ENCODE results near the gene SATB1.

The SATB1 gene

GRCh38 chr3:18401300-18401961 lies 23.7 kb downstream of the SATB1 start:
- DNase-seq (ENCODE audit: low spot score), result no peak

DNA sequence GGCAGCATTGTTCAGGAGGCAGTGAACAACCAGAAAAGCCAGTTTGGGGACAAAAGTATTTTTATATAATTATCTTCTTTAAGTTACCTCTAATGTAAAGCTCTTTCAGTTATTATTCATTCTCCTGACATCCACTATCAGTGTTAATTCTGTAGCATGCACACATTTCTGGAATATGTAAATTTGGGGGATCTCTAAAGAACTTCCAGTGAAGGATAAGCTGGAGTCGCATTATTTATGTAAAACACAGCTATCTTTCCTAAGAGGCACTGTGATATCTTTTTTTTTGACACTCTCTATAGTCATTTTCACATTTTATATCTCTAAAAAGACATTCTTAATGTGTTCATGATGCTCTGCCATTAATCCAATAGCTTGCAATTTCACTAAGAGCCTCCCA lies 26.7 kb downstream of the SATB1 start:
- no peak for DNase-seq (ENCODE audit: low spot score)

DNA sequence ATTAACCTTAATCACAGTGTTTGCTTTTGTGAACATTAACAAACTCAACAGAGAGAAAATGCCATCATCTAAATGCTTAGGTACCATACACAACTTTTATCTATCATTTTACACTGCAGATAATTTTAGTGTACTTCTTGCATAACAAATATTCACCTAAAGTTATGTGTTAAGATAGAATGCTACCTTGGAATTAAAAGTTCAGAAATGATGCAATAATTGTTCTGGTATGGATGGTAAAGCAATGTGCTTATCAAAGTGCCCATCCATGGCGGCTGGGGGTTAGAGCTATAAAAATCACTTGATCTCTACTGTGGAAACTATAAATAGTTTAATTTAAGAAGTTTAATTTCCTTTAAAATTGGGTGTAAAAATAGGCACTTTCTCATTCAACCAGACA lies 28.7 kb downstream of the SATB1 start:
- no peak for DNase-seq (ENCODE audit: low spot score)

- DNase-seq (ENCODE audit: low spot score), result no peak
These were observed 30.6 kb downstream of the SATB1 start for GRCh38 chr3:18394384-18394995.

- no peak for DNase-seq (ENCODE audit: low spot score)
These were observed 31.2 kb downstream of the SATB1 start for GRCh38 chr3:18393906-18394305.

- no peak for DNase-seq (ENCODE audit: low spot score)
These were observed 35.0 kb downstream of the SATB1 start for GRCh38 chr3:18390024-18390660.

- DNase-seq (ENCODE audit: low spot score), result no peak
These were observed 35.9 kb downstream of the SATB1 start for GRCh38 chr3:18389108-18389733.

DNA sequence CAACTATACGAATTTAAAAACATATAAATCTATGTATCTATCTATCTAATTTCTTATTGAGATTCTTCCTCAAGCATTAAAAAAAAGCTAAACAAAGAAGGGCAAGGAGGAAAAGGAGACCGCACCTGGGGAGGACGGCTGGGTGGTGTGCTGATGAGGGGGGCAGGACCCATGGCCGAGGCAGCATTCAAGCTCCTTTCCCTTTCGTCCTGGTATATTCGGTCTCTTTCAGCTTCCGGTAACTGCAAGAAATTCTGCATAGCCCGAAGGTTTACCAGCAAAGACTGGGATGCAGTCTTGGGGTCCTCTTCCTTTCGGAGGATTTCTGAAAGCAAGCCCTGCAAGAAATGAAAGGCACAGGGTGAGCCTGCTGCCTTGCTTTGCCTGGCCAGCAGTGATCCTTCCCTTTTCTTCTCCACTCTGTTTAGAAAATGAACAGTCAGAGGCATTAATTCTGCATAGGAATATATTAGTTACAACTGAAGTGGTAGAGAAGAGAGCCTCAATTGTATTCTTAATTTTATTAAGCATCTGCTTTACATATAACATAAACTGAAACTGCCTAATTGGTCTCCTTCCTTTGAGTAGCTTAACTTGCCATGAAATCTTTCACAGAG lies 38.8 kb downstream of the SATB1 start:
- no peak for DNase-seq (ENCODE audit: low spot score)

DNA sequence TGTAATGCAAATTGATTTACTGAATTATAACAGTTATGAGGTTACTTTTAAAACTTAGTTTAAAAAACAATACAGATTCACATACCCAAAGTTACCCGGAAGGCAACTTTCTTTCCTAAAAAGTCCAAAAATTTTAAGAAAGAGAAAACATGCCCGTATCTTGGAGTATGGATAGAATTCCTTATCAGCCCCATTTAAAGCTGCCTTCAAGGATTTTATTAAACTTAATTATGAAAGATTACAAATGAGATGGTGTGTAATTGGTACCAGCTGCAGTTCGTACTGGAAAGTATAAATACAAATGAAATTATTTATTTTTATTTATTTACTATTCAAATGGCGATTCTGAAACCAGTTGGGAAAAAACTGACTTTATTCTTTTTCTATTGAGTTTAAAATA lies 39.4 kb downstream of the SATB1 start:
- DNase-seq (ENCODE audit: low spot score), result no peak

GRCh38 chr3:18382760-18383369 lies 42.3 kb downstream of the SATB1 start:
- no peak for DNase-seq (ENCODE audit: low spot score)

- DNase-seq (ENCODE audit: low spot score), result no peak
These were observed 45.5 kb downstream of the SATB1 start for GRCh38 chr3:18379647-18380046.

DNA sequence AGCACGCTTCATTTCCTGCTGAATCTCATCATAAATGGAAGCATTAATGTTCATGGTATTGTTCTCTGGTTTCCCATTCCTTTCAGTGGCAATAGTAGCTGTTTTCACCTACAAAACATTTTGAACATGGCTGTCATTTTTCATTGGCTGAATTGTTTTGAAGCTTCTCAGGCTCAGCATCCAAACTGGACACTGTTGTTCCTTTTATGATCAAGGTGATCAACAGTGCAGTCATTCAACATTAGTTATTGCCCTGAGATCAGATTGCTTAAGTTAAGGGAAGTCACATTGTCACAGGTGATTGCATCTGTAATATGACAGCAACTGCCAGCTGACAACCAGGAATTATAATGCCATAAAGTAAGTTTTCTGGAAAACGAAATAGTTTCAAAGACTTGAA lies 46.9 kb downstream of the SATB1 start:
- DNase-seq (ENCODE audit: low spot score), result no peak

DNA sequence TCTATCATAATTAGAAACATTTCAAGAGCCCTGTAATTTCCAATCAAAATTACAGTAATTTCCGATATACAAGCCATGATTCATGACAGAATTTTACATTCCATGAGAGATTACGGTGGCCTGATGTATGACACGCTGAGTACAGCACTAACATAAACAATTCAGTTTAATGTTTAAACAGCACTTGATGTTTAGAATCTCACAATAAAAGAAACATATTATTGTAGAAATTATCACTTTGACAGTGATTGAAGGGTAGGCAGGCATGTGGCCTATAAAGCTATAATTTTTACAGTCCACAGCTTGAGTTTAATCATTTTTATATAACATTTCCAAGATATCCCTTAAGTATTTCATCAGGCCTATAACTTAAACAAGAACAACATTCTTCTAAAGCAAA lies 48.5 kb downstream of the SATB1 start:
- no peak for DNase-seq (ENCODE audit: low spot score)

DNA sequence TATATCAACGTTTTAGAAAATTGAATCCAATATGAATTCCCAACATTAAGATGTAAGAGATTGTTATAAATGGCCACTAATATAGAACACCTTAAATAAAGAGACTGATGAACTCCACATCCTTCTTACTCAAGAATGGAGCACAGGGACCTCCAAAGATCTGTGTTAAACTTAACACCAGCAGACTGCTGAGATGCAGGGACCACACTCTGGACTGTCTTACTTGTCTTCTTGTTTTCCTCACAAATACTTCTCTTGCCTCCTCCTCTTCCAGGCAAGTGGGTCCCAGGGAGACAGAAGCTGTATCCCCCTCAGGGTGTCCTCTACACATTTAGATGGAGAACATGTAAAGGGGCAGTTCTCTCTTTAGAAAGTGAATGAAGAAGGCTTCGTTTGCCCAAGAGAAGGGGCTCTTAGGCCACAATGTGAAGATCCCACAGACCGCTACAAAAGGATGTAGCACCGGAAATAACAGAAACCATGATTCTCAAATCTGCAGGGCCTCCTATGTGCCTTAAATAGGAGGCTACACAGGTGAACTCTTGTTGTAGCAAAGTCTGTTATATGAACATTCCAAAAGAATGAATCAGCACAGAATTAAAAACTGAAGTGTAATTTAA lies 52.2 kb downstream of the SATB1 start:
- DNase-seq (ENCODE audit: low spot score), result no peak

DNA sequence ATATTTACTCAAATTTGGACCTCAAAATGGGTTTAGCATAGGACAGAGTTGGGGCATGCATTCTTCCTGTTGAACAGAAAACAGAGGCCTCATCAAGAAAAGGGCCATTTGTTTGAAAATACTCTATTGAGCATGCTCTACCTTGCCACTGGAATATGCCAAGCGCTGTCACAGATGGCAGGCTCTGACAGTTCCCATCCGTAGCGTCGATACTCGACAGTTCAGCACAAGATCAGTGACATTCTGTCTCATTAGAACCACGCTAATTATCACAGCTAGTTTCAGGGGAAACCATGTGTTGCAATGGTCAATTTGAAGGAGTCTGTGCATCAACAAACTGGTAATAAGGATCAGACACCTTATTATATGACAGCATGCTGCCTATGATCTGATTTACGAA lies 54.5 kb downstream of the SATB1 start:
- no peak for DNase-seq (ENCODE audit: low spot score)

- no peak for DNase-seq (ENCODE audit: low spot score)
These were observed 55.5 kb downstream of the SATB1 start for GRCh38 chr3:18369551-18370185.

DNA sequence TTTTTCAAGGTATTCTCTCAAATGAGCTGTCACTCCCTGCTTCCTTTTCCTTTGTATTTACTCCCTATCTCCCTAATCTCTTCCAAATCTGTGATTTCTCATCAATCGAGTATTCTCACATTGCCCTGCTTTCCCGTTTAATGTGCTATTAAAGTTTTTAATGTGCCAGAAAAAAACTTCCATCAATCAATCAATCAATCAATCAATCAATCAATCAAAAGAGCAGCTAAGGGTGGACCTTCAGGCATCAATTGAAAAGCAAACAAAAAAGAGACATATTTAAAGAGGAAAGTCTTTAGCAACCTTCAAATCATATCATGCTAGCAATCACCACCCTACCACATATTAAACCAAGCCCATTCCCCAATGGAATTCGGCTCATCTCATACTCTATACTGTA lies 58.9 kb downstream of the SATB1 start:
- no peak for DNase-seq (ENCODE audit: low spot score)

DNA sequence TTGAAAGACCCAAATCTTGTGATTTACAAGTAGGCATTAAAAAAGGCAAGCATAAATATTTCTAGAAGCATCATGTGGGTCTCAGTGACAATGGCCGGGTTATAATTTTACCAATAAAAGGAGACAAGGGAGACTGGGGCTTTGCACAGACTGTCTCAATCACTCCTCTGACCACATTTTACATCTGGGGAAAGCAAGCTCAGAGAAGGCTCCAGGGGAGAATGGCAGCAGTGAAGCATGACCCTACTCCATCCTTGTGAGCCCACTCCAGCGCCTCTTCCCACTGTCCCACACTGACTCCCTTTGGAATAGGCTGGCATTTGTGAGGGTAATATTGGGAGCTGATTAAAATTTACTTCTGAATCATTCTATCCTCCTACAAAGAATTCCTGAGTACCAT lies 61.8 kb downstream of the SATB1 start:
- no peak for DNase-seq (ENCODE audit: low spot score)

DNA sequence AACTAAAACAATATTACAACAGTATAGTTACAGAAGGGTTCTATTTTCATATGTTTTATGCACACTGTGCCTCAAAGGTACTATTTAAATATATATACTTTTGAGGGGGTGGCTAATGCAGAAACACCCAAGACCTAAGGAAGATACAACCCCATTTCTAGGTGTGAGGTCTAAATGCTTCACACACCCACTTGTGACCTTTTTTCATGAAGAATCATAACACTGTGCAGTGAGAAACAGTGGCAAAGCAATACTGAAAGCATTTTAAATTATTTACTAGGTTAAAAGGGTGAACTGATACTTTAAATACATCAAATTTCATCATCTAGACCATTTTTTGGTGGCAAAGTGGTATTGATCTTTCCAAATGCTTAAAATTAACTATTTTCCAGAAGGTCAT lies 67.4 kb downstream of the SATB1 start:
- DNase-seq (ENCODE audit: low spot score), result no peak

- DNase-seq (ENCODE audit: low spot score), result no peak
These were observed 69.3 kb downstream of the SATB1 start for GRCh38 chr3:18355832-18356231.

DNA sequence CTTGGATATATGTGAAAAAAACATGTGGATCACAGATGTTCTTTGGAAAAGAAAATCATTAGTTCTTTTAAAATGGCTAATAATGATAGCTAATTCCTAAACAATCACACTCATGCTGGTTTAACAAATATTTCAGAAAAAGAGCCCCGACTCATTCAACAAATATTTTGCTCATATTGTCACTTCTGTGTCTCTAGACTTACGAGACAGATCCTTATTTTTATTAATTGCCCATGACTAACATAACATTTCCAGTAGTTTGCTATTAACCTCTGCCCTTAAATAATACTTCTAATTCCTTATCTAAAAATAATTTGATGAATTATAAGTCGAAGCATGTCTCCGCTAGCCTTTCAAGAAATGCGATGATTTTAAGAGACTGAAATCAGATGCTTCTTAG lies 70.4 kb downstream of the SATB1 start:
- DNase-seq (ENCODE audit: low spot score), result no peak

Data from left forelimb (tissue), 1 donor.